IMR-90 (cell line): ENCODE measurements around the gene MXRA8. TPM values are rescaled to one million over a fixed set of nuclear protein-coding genes. Genes with fewer than 3 reads are reported as not detected.

Experiments
- ATAC-seq: fragments of 200-7000 bp; cut with Tn5 transposase; 2 replicates; pipeline ENCODE4 v1.9.1; 2020; ENCODE audit warnings: low read depth, mild to moderate bottlenecking, moderate library complexity
- BruUV-seq: library from RNA; stranded (reverse); fragments of 400-500 nt; replicated peaks from 2 replicates; lab custom pipeline; 2021; lab: Mats Ljungman, UMichigan
- CTCF ChIA-PET: fragments of 300-600 bp; formaldehyde crosslinking; extraction: SDS; loops from one replicate; lab custom pipeline; 2021; ENCODE audit warnings: antibody characterized with exemption; lab: Yijun Ruan, JAX
- POLR2A ChIA-PET: fragments of 300-600 bp; sonication (Branson Sonifier 250); formaldehyde crosslinking; loops from one replicate; lab custom pipeline; 2022; ENCODE audit warnings: antibody characterized with exemption; ENCODE audit not compliant: unreplicated experiment; lab: Charles Lee
- DNase-seq: peaks from one replicate; pipeline ENCODE4 v3.0.0; 2013
- H2AFZ ChIP-seq: replicated peaks from 2 replicates; pipeline ENCODE3; 2013; ENCODE audit warnings: low read length, mild to moderate bottlenecking; ENCODE audit not compliant: poor library complexity
- H2AK5ac ChIP-seq: 2 replicates; pipeline ENCODE4 v1.6.1; 2013; ENCODE audit warnings: low read depth, low read length, inconsistent platforms
- H2AK9ac ChIP-seq: replicated peaks from 2 replicates; pipeline ENCODE3; 2013; ENCODE audit warnings: mild to moderate bottlenecking, low read depth, low read length, moderate library complexity; ENCODE audit not compliant: poor library complexity
- H2BK120ac ChIP-seq: 2 replicates; pipeline ENCODE4 v1.6.1; 2013; ENCODE audit warnings: low read depth, low read length, inconsistent platforms
- H2BK15ac ChIP-seq: 3 replicates; pipeline ENCODE4 v1.6.1; 2013; ENCODE audit warnings: low read depth, low read length, inconsistent platforms
- H2BK20ac ChIP-seq: 2 replicates; pipeline ENCODE4 v1.6.1; 2013; ENCODE audit warnings: low read depth, mild to moderate bottlenecking, inconsistent platforms, low read length, moderate library complexity
- H2BK5ac ChIP-seq: 2 replicates; pipeline ENCODE4 v1.6.1; 2013; ENCODE audit warnings: mild to moderate bottlenecking, low read depth, low read length, inconsistent platforms; ENCODE audit not compliant: poor library complexity, severe bottlenecking
- H3K14ac ChIP-seq: replicated peaks from 2 replicates; pipeline ENCODE4 v1.6.1; 2013; ENCODE audit warnings: low read depth, low read length, inconsistent platforms
- H3K18ac ChIP-seq: 2 replicates; pipeline ENCODE4 v1.6.1; 2013; ENCODE audit warnings: low read depth, low read length, control low read depth
- H3K23ac ChIP-seq: 2 replicates; pipeline ENCODE4 v1.6.1; 2013; ENCODE audit warnings: low read depth, low read length, inconsistent platforms
- H3K27ac ChIP-seq: 2 replicates; pipeline ENCODE4 v1.5.1; 2013; ENCODE audit warnings: mild to moderate bottlenecking, control low read depth, low read length; ENCODE audit not compliant: insufficient read depth
- H3K27me3 ChIP-seq: 2 replicates; pipeline ENCODE4 v1.6.1; 2013; ENCODE audit warnings: low read length; ENCODE audit not compliant: control insufficient read depth, insufficient read depth
- H3K36me3 ChIP-seq: 2 replicates; pipeline ENCODE4 v1.6.1; 2013; ENCODE audit warnings: low read length, mixed read lengths; ENCODE audit not compliant: control insufficient read depth, insufficient read depth
- H3K4ac ChIP-seq: 2 replicates; pipeline ENCODE4 v1.6.1; 2013; ENCODE audit warnings: low read depth, low read length, inconsistent platforms
- H3K4me1 ChIP-seq: 2 replicates; pipeline ENCODE4 v1.6.1; 2013; ENCODE audit warnings: low read length, mixed read lengths; ENCODE audit not compliant: control insufficient read depth, insufficient read depth
- H3K4me2 ChIP-seq: 2 replicates; pipeline ENCODE4 v1.6.1; 2013; ENCODE audit warnings: low read depth, mild to moderate bottlenecking, control low read depth, low read length, moderate library complexity
- H3K4me3 ChIP-seq: 2 replicates; pipeline ENCODE4 v1.5.1; 2013; ENCODE audit warnings: low read depth, mild to moderate bottlenecking, control low read depth, low read length, moderate library complexity; ENCODE audit not compliant: insufficient read depth
- H3K56ac ChIP-seq: 2 replicates; pipeline ENCODE4 v1.6.1; 2013; ENCODE audit warnings: low read length, inconsistent platforms; ENCODE audit not compliant: insufficient read depth; ENCODE audit errors: extremely low read depth
- H3K79me1 ChIP-seq, 2 experiments: 2 replicates each; pipeline ENCODE4 v1.6.1; 2013; ENCODE audit warnings: low read length in 2 of 2, inconsistent platforms in 1 of 2, low read depth in 1 of 2
- H3K9ac ChIP-seq: 2 replicates; pipeline ENCODE4 v1.6.1; 2013; ENCODE audit warnings: low read depth, low read length, control low read depth
- H3K9me1 ChIP-seq: 2 replicates; pipeline ENCODE4 v1.6.1; 2013; ENCODE audit warnings: low read length, inconsistent platforms; ENCODE audit not compliant: insufficient read depth
- H3K9me3 ChIP-seq: 2 replicates; pipeline ENCODE4 v1.6.1; 2013; ENCODE audit warnings: low read length; ENCODE audit not compliant: control insufficient read depth, insufficient read depth
- H4K20me1 ChIP-seq: 2 replicates; pipeline ENCODE4 v1.6.1; 2013; ENCODE audit warnings: low read length, inconsistent platforms; ENCODE audit not compliant: insufficient read depth
- H4K5ac ChIP-seq: 2 replicates; pipeline ENCODE4 v1.6.1; 2013; ENCODE audit warnings: mild to moderate bottlenecking, low read depth, low read length, control low read depth
- H4K8ac ChIP-seq, 2 experiments: 2 replicates each; pipeline ENCODE4 v1.6.1; 2013; ENCODE audit warnings: low read depth in 2 of 2, low read length in 2 of 2, control low read depth in 1 of 2, inconsistent platforms in 1 of 2
- H4K91ac ChIP-seq: 2 replicates; pipeline ENCODE4 v1.6.1; 2013; ENCODE audit warnings: low read depth, low read length, inconsistent platforms; ENCODE audit not compliant: insufficient read depth
- BHLHE40 ChIP-seq: fragments of 150-350 bp; IDR thresholded peaks from 2 replicates; pipeline ENCODE4 v1.6.1; 2016; ENCODE audit warnings: mild to moderate bottlenecking, low read depth, low read length
- CHD1 ChIP-seq: IDR thresholded peaks from 2 replicates; pipeline ENCODE4 v1.6.1; 2012; ENCODE audit warnings: low read depth, low read length, improper control_type of control experiment
- POLR2A ChIP-seq: IDR thresholded peaks from 2 replicates; pipeline ENCODE4 v1.6.1; 2012; ENCODE audit warnings: mild to moderate bottlenecking, low read depth, low read length
- WGBS, 2 experiments: methylation state at CpG; one replicate each; pipeline versions ENCODE4 v1.1.5 to v1.1.7; 2013; ENCODE audit warnings: missing lambda C conversion rate in 2 of 2; ENCODE audit not compliant: insufficient read length in 1 of 2; ENCODE audit errors: extremely low coverage in 2 of 2; 5-methylcytosine and 5-hydroxymethylcytosine counted together
- dilution Hi-C: fragments of 300-500 bp; cut with HindIII; formaldehyde crosslinking; loops from one replicate; pipeline ENCODE4 v1.14.3; 2018; ENCODE audit warnings: low sequenced_read_pairs; ENCODE audit not compliant: unreplicated experiment
- in situ Hi-C: fragments of 300-500 bp; cut with MboI; formaldehyde crosslinking; loops from 3 replicates; pipeline ENCODE4 v1.14.3; 2019; ENCODE audit warnings: low sequenced_read_pairs, inconsistent platforms, mixed read lengths
- intact Hi-C: fragments of 100-400 bp; cut with micrococcal nuclease; formaldehyde crosslinking; loops from 2 replicates; pipeline ENCODE4 v1.10.0; 2022
- polyA plus RNA-seq, 3 experiments: library from polyadenylated mRNA; depleted of rRNA; stranded (reverse); fragments of >200 nt; gene quantifications; 2 replicates each; pipeline ENCODE4 v1.2.3, GENCODE V29; 2012; ENCODE audit warnings: low replicate concordance in 1 of 3
- total RNA-seq: library from RNA; depleted of rRNA; stranded (reverse); fragments of >200 nt; gene quantifications from 2 replicates; pipeline ENCODE4 v1.2.3, GENCODE V29; 2012

MXRA8 gene
- total and polyA plus RNA-seq, 2 of the 4 experiments (the other 2 are of a cell fraction) = 92.5 to 469 TPM

DNA sequence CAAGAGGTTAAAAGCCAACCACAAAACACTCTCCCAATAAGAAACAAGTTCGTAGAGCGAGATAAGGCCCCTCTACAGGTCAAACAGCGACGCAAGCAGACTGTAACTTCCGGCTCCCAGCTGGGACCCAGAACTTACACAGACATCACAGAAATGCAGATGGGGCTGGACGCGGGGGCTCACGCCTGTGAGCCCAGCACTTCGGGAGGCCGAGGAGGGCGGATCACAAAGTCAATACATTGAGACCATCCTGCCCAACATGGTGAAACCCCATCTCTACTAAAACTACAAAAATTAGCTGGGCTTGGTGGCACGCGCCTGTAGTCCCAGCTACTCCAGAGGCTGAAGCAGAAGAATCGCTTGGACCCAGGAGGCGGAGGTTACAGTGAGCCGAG lies 29.7 kb upstream of the MXRA8 start:
- peaks cover 16% of the 10 kb centered on the region; the same call in 1 of the 2 replicates for H4K20me1 ChIP-seq
- H3K4ac ChIP-seq = no peak overlapping the region
- in situ Hi-C loops = no loop called here
- ChIA-PET POLR2A (no interaction called here), CTCF (interaction anchor here (1.3 kb wide), 1 partner anchor 11 kb away, joined by 3 read pairs; the partner anchor contains the start of gene CCNL2)
- H2BK5ac ChIP-seq = no peak overlapping the region
- H2AK9ac ChIP-seq = no peak overlapping the region
- no peak overlapping the region for H2AK5ac ChIP-seq
- H3K9ac ChIP-seq = no peak overlapping the region
- H3K4me3 ChIP-seq = no peak overlapping the region
- H2AFZ ChIP-seq = no peak overlapping the region
- H3K23ac ChIP-seq = no peak overlapping the region
- H2BK15ac ChIP-seq = no peak overlapping the region
- no peak overlapping the region for H4K5ac ChIP-seq
- H4K8ac ChIP-seq = no peak overlapping the region
- H3K27me3 ChIP-seq = no peaks in the 10 kb centered on the region
- intact Hi-C loops = no loop called here
- dilution Hi-C loops = no loop called here
- H4K91ac ChIP-seq = no peak overlapping the region
- peaks cover 12 to 40% of the 10 kb centered on the region in 2 experiments for H3K79me1 ChIP-seq
- H3K56ac ChIP-seq = no peak overlapping the region
- H3K9me3 ChIP-seq = no peaks in the 10 kb centered on the region
- DNase-seq (no peak), ATAC-seq (no peak)
- WGBS, 2 experiments = 97% methylated on average over 5 of the region's 16 CpGs; no CpG with 5 or more reads in 1 of the 2 experiments
- no peak overlapping the region for H3K4me2 ChIP-seq
- peaks cover 68% of the 10 kb centered on the region for H3K36me3 ChIP-seq
- TF ChIP-seq BHLHE40 (no peak), CHD1 (no peak), POLR2A (no peak)
- H3K4me1 ChIP-seq = no peaks in the 10 kb centered on the region
- H3K14ac ChIP-seq = no peak overlapping the region
- no peak overlapping the region for H3K18ac ChIP-seq
- no peak overlapping the region for H3K27ac ChIP-seq
- no peaks in the 10 kb centered on the region; the same call in 1 of the 2 replicates for H3K9me1 ChIP-seq
- no peak overlapping the region for H2BK20ac ChIP-seq
- no TSS peak for BruUV-seq
- H2BK120ac ChIP-seq = no peak overlapping the region
